H9 (cell line): ENCODE results near the gene KDM2B. TPM values are rescaled to one million over a fixed set of nuclear protein-coding genes. Genes with fewer than 3 reads are reported as not detected.
A peak's percentile ranks its signal among the peaks of the same experiment; 100 is the strongest.

ENCODE experiments used
- DNase-seq: peaks from one replicate; pipeline ENCODE4 v3.0.0-alpha.2; 2017
- H2AFZ ChIP-seq: one replicate; pipeline ENCODE4 v1.6.1; 2013; ENCODE audit warnings: mild to moderate bottlenecking, low read length, control low read depth, moderate library complexity
- H2AK5ac ChIP-seq: 2 replicates; pipeline ENCODE4 v1.6.1; 2013; ENCODE audit warnings: low read length, control low read depth, mixed read lengths; ENCODE audit not compliant: insufficient read length
- H2BK120ac ChIP-seq: one replicate; pipeline ENCODE4 v1.6.1; 2013; ENCODE audit warnings: low read depth, mild to moderate bottlenecking, low read length, control low read depth, inconsistent platforms; ENCODE audit not compliant: poor library complexity, severe bottlenecking
- H2BK12ac ChIP-seq: 2 replicates; pipeline ENCODE4 v1.6.1; 2013; ENCODE audit warnings: low read length, control low read depth, mixed read lengths, low read depth; ENCODE audit not compliant: insufficient read length
- H2BK15ac ChIP-seq: 2 replicates; pipeline ENCODE4 v1.6.1; 2013; ENCODE audit warnings: low read depth, low read length, control low read depth
- H2BK20ac ChIP-seq: one replicate; pipeline ENCODE4 v1.6.1; 2013; ENCODE audit warnings: low read depth, mild to moderate bottlenecking, low read length, control low read depth, inconsistent platforms; ENCODE audit not compliant: poor library complexity, severe bottlenecking
- H2BK5ac ChIP-seq: 2 replicates; pipeline ENCODE4 v1.6.1; 2013; ENCODE audit warnings: low read length, control low read depth, mixed read lengths; ENCODE audit not compliant: insufficient read length
- H3K14ac ChIP-seq: 2 replicates; pipeline ENCODE4 v1.6.1; 2013; ENCODE audit warnings: low read length, control low read depth; ENCODE audit not compliant: insufficient read depth
- H3K18ac ChIP-seq: 2 replicates; pipeline ENCODE4 v1.6.1; 2013; ENCODE audit warnings: low read depth, mild to moderate bottlenecking, mixed read lengths, low read length, control low read depth; ENCODE audit not compliant: insufficient read length
- H3K23ac ChIP-seq: 2 replicates; pipeline ENCODE4 v1.6.1; 2013; ENCODE audit warnings: low read length, control low read depth, mixed read lengths, low read depth; ENCODE audit not compliant: insufficient read length
- H3K23me2 ChIP-seq: 2 replicates; pipeline ENCODE4 v1.6.1; 2013; ENCODE audit warnings: low read depth, mild to moderate bottlenecking, mixed read lengths, low read length, control low read depth; ENCODE audit not compliant: insufficient read length, poor library complexity, severe bottlenecking
- H3K27ac ChIP-seq: 2 replicates; pipeline ENCODE4 v1.5.1; 2013; ENCODE audit warnings: low read length, control low read depth, mixed read lengths, low read depth; ENCODE audit not compliant: insufficient read length
- H3K27me3 ChIP-seq: 2 replicates; pipeline ENCODE4 v1.6.1; 2013; ENCODE audit warnings: low read length, control low read depth, inconsistent platforms; ENCODE audit not compliant: insufficient read depth
- H3K4ac ChIP-seq: 2 replicates; pipeline ENCODE4 v1.6.1; 2013; ENCODE audit warnings: low read depth, mild to moderate bottlenecking, control low read depth, inconsistent platforms, low read length, moderate library complexity
- H3K4me1 ChIP-seq: 2 replicates; pipeline ENCODE4 v1.6.1; 2013; ENCODE audit warnings: low read length, control low read depth, inconsistent platforms; ENCODE audit not compliant: insufficient read depth
- H3K4me2 ChIP-seq: 2 replicates; pipeline ENCODE4 v1.6.1; 2013; ENCODE audit warnings: low read length, control low read depth, mixed read lengths; ENCODE audit not compliant: insufficient read length, insufficient read depth
- H3K56ac ChIP-seq: 2 replicates; pipeline ENCODE4 v1.6.1; 2013; ENCODE audit warnings: low read depth, mild to moderate bottlenecking, mixed read lengths, low read length, control low read depth; ENCODE audit not compliant: insufficient read length
- H3K79me1 ChIP-seq: 2 replicates; pipeline ENCODE4 v1.6.1; 2013; ENCODE audit warnings: low read depth, mild to moderate bottlenecking, moderate library complexity, low read length, control low read depth, inconsistent platforms; ENCODE audit not compliant: insufficient read depth, poor library complexity, severe bottlenecking
- H3K79me2 ChIP-seq: 2 replicates; pipeline ENCODE4 v1.6.1; 2013; ENCODE audit warnings: low read length, control low read depth, inconsistent platforms; ENCODE audit not compliant: insufficient read depth
- H3K9ac ChIP-seq: 2 replicates; pipeline ENCODE4 v1.6.1; 2013; ENCODE audit warnings: low read length, control low read depth, mixed read lengths; ENCODE audit not compliant: insufficient read length; ENCODE audit errors: extremely low read depth
- H3K9me3 ChIP-seq: one replicate; pipeline ENCODE4 v1.6.1; 2013; ENCODE audit warnings: low read depth, low read length, inconsistent platforms; ENCODE audit not compliant: control insufficient read depth
- H3T11ph ChIP-seq: one replicate; pipeline ENCODE4 v1.6.1; 2013; ENCODE audit warnings: mild to moderate bottlenecking, low read length, control low read depth, inconsistent platforms
- H4K20me1 ChIP-seq: one replicate; pipeline ENCODE4 v1.6.1; 2013; ENCODE audit not compliant: control insufficient read depth, insufficient read length, insufficient read depth
- H4K5ac ChIP-seq: 2 replicates; pipeline ENCODE4 v1.6.1; 2013; ENCODE audit warnings: low read depth, mild to moderate bottlenecking, mixed read lengths, low read length, control low read depth; ENCODE audit not compliant: insufficient read length
- H4K8ac ChIP-seq: replicated peaks from 2 replicates; pipeline ENCODE4 v1.6.1; 2013; ENCODE audit warnings: low read length, control low read depth, mixed read lengths, low read depth; ENCODE audit not compliant: insufficient read length
- H4K91ac ChIP-seq: 2 replicates; pipeline ENCODE4 v1.6.1; 2013; ENCODE audit warnings: low read depth, mild to moderate bottlenecking, moderate library complexity, mixed read lengths, low read length, control low read depth; ENCODE audit not compliant: insufficient read length
- H3K27ac Mint-ChIP-seq, 3 experiments: 2 replicates in 2 of 3; 3 replicates in 1 of 3; pipeline ENCODE4 v1.8.0; 2020 to 2021; ENCODE audit warnings: mixed read lengths in 3 of 3, mild to moderate bottlenecking in 1 of 3, moderate library complexity in 1 of 3
- H3K27me3 Mint-ChIP-seq: 2 replicates; pipeline ENCODE4 v1.8.0; 2021; ENCODE audit warnings: low read depth, mild to moderate bottlenecking, moderate library complexity, mixed read lengths
- H3K36me3 Mint-ChIP-seq, 3 experiments: 2 replicates in 2 of 3; 3 replicates in 1 of 3; pipeline ENCODE4 v1.8.0; 2020 to 2021; ENCODE audit warnings: low read depth in 3 of 3, mixed read lengths in 3 of 3; ENCODE audit not compliant: insufficient read depth in 1 of 3
- H3K4me1 Mint-ChIP-seq, 2 experiments: 2 replicates each; pipeline ENCODE4 v1.8.0; 2020; ENCODE audit warnings: mixed read lengths in 2 of 2
- H3K4me3 Mint-ChIP-seq, 2 experiments: 2 replicates in 1 of 2; 3 replicates in 1 of 2; pipeline ENCODE4 v1.8.0; 2020 to 2021; ENCODE audit warnings: mild to moderate bottlenecking in 2 of 2, mixed read lengths in 2 of 2, moderate library complexity in 1 of 2
- H3K9me3 Mint-ChIP-seq, 2 experiments: 2 replicates in 1 of 2; 3 replicates in 1 of 2; pipeline ENCODE4 v1.8.0; 2020; ENCODE audit warnings: mild to moderate bottlenecking in 2 of 2, mixed read lengths in 2 of 2, moderate library complexity in 1 of 2
- CTCF ChIP-seq: fragments of 200-600 bp; sonication (generic); conservative IDR thresholded peaks from 3 replicates; pipeline ENCODE4 v1.8.0; 2021; ENCODE audit warnings: antibody characterized with exemption, mild to moderate bottlenecking
- WGBS: extraction: QIAGEN DNeasy Blood & Tissue Kit; methylation state at CpG from one replicate; pipeline ENCODE4 v1.1.7; 2013; ENCODE audit warnings: missing lambda C conversion rate, low lambda C conversion rate, mixed read lengths; ENCODE audit not compliant: insufficient read length; ENCODE audit errors: extremely low coverage; 5-methylcytosine and 5-hydroxymethylcytosine counted together
- total RNA-seq: library from RNA; stranded (reverse); gene quantifications from 2 replicates; pipeline ENCODE4 v1.2.1, GENCODE V29; 2021

Gene KDM2B
- total RNA-seq, 1 experiment from 2014 or later = 143 TPM

GRCh38 chr12:121575051-121575450 is 5.8 kb downstream of the KDM2B start:
- H3K18ac ChIP-seq = no peak overlapping the region
- no CpG with 5 or more reads among the region's 1 CpG for WGBS
- peaks cover 41 to 62% (median 53%) of the 10 kb centered on the region in 3 experiments for H3K36me3 Mint-ChIP-seq
- H3K79me2 ChIP-seq = peaks cover 10% of the 10 kb centered on the region; the same call in 1 of the 2 replicates
- no peak overlapping the region for H3K27ac ChIP-seq
- no peak overlapping the region for H4K5ac ChIP-seq
- no peak overlapping the region for H3K9ac ChIP-seq
- H3K79me1 ChIP-seq = no peaks in the 10 kb centered on the region
- H3K9me3 ChIP-seq = no peaks in the 10 kb centered on the region
- H3K4ac ChIP-seq = no peak overlapping the region
- no peak overlapping the region for H3K56ac ChIP-seq
- no peak overlapping the region for H2AK5ac ChIP-seq
- H2BK15ac ChIP-seq = no peak overlapping the region
- H3K4me1 ChIP-seq = peaks cover 6% of the 10 kb centered on the region; the same call in 1 of the 2 replicates
- peaks cover 21% of the 10 kb centered on the region for H3K23me2 ChIP-seq
- no peak overlapping the region for H4K8ac ChIP-seq
- H3K4me3 Mint-ChIP-seq = peak overlapping the region; percentile 10 to 98; a peak in 2 of 5 replicates
- no peaks in the 10 kb centered on the region for H3K9me3 Mint-ChIP-seq
- no peaks in the 10 kb centered on the region for H4K20me1 ChIP-seq
- H2BK5ac ChIP-seq = no peak overlapping the region
- H2BK120ac ChIP-seq = no peak overlapping the region
- H2BK20ac ChIP-seq = no peak overlapping the region
- H3K23ac ChIP-seq = no peak overlapping the region
- H3K14ac ChIP-seq = no peak overlapping the region; the same call in 1 of the 2 replicates
- no peak for DNase-seq
- no peak overlapping the region for H3K4me2 ChIP-seq
- no peak overlapping the region for H4K91ac ChIP-seq
- peak overlapping the region; percentile 97 to 100 (median 100); a peak in 5 of 7 replicates for H3K27ac Mint-ChIP-seq
- no peak overlapping the region for H3T11ph ChIP-seq
- H2AFZ ChIP-seq = no peak overlapping the region
- no peaks in the 10 kb centered on the region for H3K27me3 Mint-ChIP-seq
- TF ChIP-seq CTCF = no peak
- H3K4me1 Mint-ChIP-seq = peaks cover 30 to 37% of the 10 kb centered on the region in 2 experiments
- H3K27me3 ChIP-seq = no peaks in the 10 kb centered on the region
- no peak overlapping the region for H2BK12ac ChIP-seq
